Ureter (tissue), 1 donor: ENCODE data around the gene DMKN. TPM values are rescaled to one million over a fixed set of nuclear protein-coding genes. Genes with fewer than 3 reads are reported as not detected.

Source experiments
- DNase-seq: peaks from one replicate; pipeline ENCODE4 v3.0.0-alpha.2; 2020; ENCODE audit warnings: low spot score
- total RNA-seq: library from RNA; stranded (reverse); gene quantifications from one replicate; pipeline ENCODE4 v1.2.4, GENCODE V29; 2023
- donor health status: DM: yes; HTN: yes; CAD: no.

Gene DMKN, protein sequence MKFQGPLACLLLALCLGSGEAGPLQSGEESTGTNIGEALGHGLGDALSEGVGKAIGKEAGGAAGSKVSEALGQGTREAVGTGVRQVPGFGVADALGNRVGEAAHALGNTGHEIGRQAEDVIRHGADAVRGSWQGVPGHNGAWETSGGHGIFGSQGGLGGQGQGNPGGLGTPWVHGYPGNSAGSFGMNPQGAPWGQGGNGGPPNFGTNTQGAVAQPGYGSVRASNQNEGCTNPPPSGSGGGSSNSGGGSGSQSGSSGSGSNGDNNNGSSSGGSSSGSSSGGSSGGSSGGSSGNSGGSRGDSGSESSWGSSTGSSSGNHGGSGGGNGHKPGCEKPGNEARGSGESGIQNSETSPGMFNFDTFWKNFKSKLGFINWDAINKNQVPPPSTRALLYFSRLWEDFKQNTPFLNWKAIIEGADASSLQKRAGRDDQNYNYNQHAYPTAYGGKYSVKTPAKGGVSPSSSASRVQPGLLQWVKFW
- 131 TPM for total RNA-seq

DNA sequence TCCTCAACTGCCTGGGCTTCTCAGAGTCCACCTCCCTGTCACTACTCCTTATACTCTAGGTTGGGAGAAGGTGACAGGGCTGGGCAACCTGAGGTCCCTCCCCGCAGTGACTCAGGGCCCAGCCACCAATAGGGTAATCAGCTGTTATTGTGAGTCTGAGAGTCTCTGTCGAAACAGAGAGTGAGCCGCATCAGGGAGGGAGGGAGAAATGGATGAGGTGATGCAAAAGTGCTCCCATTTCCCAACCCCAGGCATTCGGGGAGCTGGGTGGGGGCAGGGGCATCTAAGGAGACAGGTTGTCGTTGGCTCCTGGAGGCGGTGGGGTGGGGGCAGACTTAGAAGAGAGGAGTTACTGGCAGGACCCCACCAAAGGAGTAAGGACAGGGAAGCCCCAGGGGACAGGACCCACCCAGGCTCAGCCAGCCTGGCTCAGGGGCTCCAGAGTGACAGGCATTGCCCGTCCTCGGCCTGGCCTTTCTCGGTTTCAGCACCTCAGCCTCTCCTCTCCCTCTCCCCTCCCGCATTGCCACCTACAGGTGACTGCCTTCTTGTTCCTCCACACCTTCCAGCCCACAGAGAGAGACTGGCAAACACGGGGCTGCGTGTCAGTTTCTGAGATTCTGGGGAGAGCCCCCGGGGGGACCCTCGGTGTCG lies at the start of gene DMKN:
Gene DMKN, minus strand, starts transcription at position 22 of the 654 bp plus-strand sequence. CDS start 174 bp downstream, outside the sequence.
- DNase-seq, result no peak

DNA sequence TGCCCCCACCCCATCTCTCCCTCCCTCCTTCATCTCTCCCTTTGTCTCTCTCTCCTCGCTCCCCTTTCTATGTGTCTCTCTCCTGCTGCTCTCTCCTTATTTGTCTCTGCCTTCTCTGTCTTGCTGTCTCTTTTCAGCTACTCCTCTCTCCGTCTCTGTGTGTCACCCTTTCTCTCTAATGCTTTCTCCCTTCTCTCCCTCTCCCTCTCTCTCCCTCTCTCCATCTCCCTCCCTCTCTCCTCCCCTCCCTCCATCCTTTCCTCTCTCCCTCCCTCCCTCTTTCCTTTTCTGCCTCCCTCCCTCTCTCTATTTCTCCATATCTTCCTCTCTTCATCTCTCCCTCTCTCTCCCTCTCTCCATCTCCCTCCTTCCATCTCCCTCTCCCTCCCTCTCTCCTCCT lies 49.3 kb upstream of the DMKN start:
- DNase-seq, result no peak

DNA sequence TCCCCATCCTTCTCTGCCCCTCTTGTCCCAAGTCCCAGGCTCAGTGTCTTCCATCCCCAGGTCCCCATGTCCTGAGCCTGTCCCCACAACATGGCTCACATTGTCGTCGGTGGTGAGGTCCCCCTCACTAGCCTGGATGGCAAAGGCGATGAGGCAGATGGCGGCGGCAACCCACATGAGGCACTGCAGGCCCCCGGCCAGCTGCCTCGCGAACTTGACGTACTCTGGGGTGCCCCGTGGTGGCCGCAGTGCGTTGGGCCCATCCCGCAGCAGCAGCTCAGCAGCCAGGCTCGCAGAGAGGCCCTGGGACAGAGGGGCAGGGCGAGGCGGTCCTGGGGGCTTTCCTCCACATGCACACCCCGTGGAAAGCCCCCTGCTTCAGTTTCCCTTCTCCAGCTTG lies 48.9 kb upstream of the DMKN start:
- DNase-seq, result no peak

DNA sequence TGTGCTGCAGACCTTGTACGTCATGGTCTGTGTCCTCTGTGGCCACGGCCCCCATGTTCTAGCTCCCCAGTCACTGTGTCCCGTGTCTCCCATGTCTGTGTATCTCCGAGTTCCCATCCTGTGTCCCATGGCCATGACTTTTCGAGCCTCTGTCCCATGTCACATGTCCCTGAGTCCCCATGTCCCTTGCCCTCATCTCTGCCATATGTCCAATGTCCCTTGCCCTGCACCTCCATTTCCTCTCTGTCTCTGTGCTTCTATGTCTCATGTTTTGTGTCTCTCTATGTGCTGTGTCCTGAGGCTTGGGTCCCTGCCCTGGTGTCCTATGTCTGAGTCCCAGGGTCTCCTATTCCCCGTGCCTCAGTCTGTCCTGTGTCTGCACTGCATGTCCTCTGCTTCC lies 48.0 kb upstream of the DMKN start:
- no peak for DNase-seq

DNA sequence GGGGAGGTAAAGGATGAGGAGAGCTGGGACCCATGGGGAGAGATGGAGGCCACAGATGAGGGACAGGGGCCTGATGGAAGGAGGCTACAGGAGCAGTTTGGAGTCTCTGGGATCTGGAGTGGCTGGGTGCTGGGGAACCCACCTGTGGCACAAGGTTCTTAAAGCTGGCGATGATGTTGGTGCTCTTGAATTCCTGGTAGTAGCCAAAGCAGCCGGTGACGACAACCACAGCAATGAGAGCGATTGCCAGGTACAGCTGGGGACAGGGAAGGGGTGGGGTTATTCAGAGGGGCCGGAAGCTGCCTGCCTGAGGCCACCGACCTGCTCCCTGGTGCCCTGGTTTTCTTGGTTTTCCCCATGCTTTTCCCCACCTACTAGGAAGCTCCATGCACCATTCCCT lies 47.2 kb upstream of the DMKN start:
- DNase-seq, result no peak

DNA sequence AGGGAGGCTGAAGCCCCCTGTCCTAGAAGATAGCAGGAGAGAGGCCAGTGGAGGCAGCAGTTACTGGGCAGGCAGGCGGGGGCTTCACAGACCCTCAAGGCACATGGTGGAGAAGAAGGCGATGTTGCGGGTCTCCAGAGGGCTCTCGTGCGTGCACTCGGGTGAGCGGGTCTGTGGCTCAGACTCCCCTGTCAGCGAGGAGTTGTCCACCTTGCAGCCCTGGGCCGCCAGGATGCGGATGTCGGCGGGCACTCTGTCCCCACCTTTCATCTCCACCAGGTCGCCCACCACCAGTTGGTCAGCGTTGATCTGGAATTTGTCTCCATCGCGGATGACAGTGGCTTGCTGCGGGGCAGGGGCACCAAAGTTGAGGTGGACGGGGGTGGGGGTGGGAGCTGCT lies 46.8 kb upstream of the DMKN start:
- no peak for DNase-seq

DNA sequence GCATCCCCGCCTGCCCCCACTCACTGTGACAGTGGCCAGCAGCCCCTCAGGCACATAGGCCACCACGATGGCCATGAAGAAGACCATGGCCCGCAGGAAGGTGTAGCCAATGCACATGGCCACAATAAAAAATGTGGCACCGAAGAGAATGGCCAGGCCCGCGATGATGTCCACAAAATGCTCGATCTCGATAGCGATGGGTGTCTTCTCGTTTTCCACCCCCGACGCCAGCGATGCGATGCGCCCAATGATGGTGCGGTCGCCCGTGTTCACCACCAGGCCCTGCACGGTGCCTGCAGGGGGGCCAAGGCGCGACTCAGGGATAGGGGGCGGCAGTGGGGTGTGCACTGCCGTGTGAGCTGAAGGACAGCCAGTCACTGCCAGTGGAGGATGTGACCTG lies 46.3 kb upstream of the DMKN start:
- DNase-seq, result no peak

DNA sequence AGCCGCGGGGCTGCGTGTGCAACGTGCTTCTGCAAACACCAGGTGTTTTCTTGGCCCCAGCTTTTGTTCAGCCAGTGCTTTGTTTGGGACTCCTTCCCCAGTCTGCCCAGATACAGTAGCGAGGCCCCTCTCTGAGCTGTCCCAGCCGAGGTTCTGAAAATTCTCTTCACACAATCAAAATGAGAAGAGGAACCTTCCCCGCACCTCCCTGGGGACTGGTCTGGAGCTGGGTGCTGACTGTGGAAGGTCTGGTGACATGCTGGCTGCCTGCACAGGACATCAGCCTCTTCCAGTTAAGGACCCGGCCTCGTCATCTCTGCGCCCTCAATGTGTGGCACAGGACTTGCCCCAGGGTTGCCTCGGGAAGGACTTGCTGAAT lies 45.8 kb upstream of the DMKN start:
- DNase-seq, result no peak

DNA sequence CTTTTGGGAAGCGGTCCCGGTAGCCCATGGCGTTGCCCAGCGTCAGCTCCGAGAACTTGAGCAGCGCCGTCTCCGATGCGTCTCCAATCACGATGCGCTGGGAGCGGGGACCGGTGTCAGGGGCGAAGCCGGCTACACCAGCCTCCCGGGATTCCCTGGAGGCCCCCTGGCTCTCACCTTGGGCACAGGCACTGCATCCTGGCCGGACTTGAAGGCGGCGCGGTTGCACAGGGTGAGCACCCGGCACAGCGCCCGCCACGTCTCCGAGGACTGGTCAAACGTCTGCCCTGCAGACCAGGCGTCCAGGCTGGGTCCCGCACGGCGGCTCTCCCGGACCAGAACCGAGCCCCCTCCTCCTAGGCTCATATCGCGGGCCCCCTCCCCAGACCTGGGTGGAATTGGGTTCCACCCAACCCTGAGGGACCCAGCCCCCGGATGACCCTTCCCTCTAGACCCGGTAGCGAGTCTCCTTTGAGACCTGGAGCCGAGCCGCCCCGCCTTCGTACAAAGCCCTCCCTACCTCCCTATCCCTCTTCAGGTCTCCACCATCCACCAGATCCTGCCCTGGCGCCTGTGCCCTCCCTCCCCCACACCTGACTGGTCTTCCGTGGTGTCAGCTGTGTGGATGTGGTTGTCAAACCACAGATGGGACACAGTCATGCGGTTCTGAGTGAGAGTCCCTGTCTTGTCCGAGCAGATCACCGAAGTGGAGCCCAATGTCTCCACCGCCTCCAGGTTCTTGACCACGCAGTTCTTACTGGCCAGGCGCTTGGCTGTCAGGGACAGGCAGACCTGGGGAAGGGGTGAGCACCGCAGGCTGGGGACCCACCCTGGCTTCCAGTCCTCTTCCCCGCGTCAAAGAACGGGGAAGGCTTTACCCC lies 45.2 kb upstream of the DMKN start:
- no peak for DNase-seq

DNA sequence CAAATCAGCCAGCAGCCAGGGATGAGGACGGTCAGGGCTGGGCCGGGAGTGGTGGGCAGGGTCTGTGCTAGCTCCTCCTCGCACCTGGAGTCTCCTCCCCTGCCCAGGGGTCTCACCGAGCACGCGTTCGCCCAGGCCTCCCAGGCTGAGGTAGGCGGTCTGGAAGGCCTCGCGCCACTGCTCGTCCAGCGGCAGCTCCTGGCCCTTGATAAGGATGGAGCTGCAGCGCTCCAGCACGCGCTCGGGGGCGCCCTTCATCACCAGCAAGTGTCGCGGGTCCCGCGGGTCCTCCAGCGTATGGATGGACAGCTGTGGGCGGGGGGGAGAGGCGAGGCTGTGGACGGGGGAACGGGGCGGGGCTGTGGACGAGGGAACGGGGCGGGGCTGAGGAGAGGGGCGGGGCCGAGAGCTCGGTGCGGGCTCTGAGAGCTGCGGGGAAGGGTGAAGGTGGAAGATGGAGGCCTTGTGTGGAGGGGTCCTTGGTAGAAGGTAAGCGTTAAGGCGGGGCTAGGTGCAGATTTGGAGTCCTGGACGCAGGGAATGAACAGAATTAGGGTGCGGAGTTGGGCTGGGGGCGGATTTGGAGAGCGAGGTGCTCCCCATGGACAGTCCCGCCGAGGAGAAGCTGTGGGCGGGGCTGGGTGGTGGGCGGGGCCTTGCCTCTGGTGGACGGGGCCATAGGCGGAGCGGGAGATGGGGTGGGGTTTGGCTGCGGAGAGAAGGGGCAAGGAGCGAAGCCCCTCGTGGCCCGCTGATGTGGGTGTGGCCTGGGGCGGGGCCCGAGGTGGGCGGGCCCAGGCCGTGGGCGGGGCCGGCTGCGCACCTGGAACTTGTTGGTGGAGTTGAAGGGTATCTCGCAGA lies 44.3 kb upstream of the DMKN start:
- DNase-seq, result no peak

DNA sequence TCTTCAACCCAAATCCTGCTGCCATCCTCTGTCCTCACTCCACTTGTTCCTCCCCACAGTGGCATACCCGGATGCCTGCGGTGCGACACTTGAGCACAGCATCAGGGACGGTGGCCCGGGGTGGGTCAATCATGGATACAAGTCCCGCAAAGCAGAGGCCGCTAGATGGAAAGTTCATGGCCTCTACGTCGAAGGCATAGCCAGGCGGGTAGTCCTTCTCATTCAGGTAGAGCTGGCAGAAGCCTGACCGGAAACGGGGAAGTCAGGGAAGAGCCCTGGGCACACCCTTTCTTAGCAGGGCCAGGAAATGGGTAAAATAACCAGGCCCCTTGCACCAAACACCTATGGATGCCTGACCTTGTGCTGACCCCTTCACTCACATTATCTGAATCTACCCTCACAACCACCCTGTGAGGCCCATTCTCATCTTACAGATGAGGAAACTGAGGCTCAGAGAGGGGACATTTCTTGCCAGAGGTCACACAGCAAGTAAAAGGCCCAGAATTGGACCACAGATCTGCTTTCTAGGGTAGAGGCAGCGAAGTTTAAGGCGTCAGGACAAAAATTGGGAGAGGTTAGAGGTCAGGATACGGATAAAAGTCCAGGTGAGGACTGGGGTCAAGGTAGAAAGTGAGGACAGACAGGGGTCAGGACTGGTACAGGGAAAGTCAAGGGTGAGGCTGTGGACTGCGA lies 43.5 kb upstream of the DMKN start:
- no peak for DNase-seq

DNA sequence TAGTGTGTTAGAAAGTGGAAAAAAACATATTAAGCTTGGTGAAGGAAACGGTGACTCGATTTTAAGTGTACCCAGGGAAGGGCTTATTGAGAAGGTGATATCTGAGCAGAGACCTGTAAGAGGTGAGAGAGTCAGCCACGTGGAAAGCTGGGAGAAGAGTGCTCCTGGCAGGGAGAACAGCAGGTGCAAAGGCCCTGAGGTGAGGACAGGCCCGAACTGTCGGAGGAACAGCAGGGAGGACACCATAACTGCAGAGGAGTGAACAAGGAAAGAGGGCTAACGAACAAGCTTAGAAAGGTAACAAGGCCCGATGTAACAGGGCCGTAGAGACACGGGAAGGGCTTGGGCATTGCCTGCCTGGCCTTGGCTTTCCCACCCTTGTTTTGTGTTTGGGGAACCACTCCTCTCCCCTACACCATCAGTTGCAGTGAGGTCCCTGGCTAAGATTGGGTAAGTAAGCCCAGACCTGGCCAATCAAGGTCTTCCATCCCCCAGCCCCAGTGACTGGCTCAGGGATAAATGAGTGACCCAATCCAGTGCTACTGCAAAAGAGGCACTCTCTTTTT lies 42.7 kb upstream of the DMKN start:
- no peak for DNase-seq

DNA sequence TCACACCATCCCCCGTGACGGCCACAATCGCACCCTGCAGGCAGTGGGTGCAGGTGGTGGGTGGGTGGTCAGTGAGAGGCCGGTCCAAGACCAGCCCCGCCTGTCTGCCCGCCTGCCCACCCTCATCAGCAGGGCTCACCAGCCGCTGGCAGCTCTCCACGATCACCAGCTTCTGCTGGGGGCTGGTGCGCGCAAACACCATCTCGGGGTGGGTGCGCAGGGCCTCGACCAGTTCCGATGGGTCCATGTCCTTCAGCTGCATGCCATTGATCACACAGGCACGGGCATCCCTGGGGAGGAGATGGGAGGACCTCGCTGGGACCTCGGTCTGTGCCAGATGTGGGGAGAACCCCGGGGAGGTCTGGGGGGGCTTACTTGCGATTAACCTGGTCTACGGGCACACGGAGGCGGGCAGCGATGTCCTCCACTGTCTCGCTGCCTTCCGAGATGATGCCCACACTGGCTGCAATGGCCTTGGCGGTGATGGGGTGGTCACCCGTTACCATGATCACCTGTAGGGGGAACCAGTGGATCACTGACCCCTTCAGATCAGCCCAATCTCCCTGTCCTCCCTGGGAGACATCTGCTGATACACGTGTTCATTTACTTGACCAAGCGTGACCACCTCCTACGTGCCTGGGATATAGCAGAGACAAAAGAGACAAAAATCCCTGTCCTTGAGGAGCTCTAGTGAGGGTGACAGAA lies 42.0 kb upstream of the DMKN start:
- no peak for DNase-seq

DNA sequence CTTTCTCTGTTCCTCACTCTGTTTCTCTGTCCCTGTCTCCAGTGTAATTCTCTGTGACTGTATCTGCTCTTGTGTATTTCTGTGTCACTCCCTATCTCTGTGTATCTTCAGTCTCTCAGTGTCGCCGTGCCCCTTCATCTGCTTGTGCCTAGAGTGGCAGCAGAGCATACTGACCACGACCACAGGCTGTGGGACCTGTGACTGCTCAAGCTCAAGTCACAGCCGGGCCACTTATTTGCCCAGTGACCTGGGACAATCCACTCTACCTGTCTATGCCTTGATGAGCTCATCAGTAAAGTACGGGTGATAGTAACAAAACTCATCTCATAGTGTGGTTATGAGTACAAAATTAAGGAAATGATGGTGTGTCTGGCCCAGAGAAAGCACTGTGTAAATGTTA lies 40.6 kb upstream of the DMKN start:
- no peak for DNase-seq

DNA sequence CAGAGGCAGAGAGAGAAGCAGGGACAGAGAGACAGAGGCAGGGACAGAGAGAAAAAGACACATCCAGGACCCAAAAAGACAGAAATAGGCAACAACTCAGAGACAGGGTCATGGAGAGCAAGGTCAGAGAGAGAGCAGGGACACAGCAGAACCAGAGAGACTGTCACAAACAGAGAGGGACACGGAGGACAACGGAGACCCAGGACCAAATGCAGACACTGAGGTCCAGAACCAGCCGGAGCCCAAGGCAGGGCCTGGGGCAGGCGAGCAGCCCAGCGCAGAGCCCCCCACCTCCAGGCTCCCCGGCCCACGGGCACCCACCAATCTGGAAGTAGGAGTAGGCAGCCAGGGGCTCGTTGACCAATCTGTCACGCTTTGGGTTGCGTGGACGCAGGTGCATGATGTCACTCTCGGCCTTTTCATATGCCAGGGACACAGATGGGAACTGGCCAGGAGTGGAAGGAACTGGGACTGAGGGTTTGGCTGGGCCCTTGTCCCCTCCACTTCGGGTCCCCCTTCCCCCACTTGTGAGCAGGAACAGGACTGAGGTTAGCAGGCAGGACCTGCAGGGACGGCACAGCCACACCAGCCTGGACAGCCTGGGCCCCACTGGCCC lies 40.0 kb upstream of the DMKN start:
- no peak for DNase-seq

DNA sequence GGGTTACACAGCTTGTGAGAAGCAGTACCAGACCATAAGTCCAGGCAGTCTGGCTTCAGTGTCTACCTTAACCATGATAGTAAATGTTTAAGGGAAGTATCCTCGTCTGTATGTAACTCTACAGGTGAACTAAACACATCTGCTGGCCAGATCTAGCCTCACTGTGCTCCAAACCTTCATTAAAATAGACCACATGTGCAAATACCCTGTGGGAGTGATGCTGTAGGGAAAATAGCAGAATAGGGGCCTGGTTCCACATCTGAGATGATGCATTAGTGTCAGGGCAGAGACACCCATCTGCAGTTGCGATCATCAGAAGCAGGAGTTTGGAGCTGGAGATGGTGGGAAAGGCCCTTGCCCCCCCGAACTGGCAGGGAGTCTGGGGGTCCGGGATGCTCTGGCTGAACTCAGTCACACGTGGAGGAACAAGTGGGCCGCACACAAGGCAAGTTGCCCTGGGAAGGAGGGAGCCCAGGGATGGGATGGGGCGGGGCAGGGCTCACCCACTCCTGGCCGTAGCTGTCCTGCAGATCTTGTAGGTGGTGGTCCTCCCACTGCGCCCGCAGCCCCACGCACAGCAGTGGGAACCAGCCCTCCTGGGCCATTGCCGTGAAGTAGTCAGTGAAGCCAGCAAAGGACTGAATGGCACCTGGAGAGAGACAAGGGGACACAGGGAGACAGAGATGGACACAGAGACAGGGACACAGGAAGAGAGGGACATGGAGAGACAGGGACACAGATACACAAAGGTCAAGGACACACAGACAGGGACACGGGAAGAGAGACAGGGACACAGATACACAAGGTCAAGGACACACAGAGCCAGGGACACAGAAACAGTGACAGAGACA lies 39.3 kb upstream of the DMKN start:
- no peak for DNase-seq

DNA sequence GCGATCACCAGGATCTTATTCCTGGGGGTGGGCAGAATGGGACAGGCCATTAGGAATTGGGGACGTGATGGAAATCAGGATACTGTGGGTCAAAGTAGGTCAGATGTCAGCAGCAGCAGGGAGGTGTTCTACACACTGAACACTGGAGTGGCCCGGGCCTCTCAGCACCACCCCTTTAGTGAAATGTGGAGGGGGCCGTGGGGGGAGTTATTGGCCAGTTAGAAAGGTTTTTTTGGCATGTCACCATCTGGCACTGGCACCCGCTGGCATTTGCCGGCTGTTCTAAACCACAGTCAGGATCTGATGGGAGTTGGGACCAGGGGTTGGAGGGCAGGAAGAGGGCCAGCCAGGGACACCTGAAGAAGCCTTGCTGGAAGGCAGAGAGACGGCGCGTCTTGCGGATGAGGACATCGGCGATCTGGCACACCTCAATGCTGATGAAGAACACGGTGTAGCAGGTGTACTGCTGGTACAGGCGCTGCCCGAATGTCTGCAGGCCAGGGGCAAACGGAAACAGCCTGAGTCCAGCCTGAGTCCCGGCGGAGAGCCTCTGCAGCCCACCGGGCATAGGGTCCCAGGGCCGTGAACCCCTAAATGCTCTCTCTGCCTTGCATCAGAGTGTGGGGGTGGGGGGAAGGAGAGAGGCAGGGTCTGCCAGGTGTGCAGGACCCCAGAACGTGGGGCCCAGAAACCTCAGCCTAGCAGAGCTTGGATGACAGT lies 37.8 kb upstream of the DMKN start:
- no peak for DNase-seq
